Mesodermal cell (in vitro differentiated cells): ENCODE data around the gene MAPK4.
"Not testable (repeated sequence)": the region's sequence is repeated elsewhere in the genome, so short reads cannot be mapped to it uniquely, and the experiment has no call there.

ENCODE experiments used
- H3K27ac ChIP-seq: 2 replicates; pipeline ENCODE4 v1.7.0; 2013; ENCODE audit warnings: mild to moderate bottlenecking, low read depth, low read length, moderate library complexity; ENCODE audit not compliant: severe bottlenecking
- H3K36me3 ChIP-seq: 2 replicates; pipeline ENCODE4 v1.7.1; 2013; ENCODE audit warnings: mild to moderate bottlenecking, low read length, moderate library complexity; ENCODE audit not compliant: control insufficient read depth, insufficient read depth
- H3K4me1 ChIP-seq: one replicate; pipeline ENCODE4 v1.7.1; 2013; ENCODE audit warnings: mild to moderate bottlenecking, low read length; ENCODE audit not compliant: insufficient read depth, control insufficient read depth, poor library complexity, severe bottlenecking
- H3K4me3 ChIP-seq: 2 replicates; pipeline ENCODE4 v1.7.0; 2013; ENCODE audit warnings: low read length, control low read depth, mild to moderate bottlenecking; ENCODE audit not compliant: insufficient read depth, poor library complexity, severe bottlenecking; ENCODE audit errors: extremely low read depth
- H3K9me3 ChIP-seq: 2 replicates; pipeline ENCODE4 v1.7.1; 2013; ENCODE audit warnings: mild to moderate bottlenecking, low read length, moderate library complexity; ENCODE audit not compliant: control insufficient read depth
- WGBS, 2 experiments: methylation state at CpG; one replicate each; pipeline ENCODE4 v1.1.5; 2013; ENCODE audit warnings: missing lambda C conversion rate in 2 of 2; ENCODE audit not compliant: insufficient coverage in 2 of 2; 5-methylcytosine and 5-hydroxymethylcytosine counted together

The MAPK4 gene

GRCh38 chr18:50704357-50704940, 144.6 kb downstream of the MAPK4 start:
- H3K4me1 ChIP-seq, result peaks cover 8% of the 10 kb centered on the region
- H3K36me3 ChIP-seq, result no peaks in the 10 kb centered on the region
- no peak overlapping the region for H3K4me3 ChIP-seq
- no peaks in the 10 kb centered on the region for H3K9me3 ChIP-seq
- 90 to 94% methylated on average over 2 to 3 of the region's 4 CpGs for WGBS, 2 experiments
- H3K27ac ChIP-seq, result no peak overlapping the region

GRCh38 chr18:50706199-50706598, 146.3 kb downstream of the MAPK4 start:
- no peak overlapping the region for H3K27ac ChIP-seq
- no peaks in the 10 kb centered on the region for H3K9me3 ChIP-seq
- 70 to 74% methylated on average over 4 of the region's 6 CpGs for WGBS, 2 experiments
- no peak overlapping the region for H3K4me3 ChIP-seq
- H3K36me3 ChIP-seq, result no peaks in the 10 kb centered on the region
- no peaks in the 10 kb centered on the region for H3K4me1 ChIP-seq

GRCh38 chr18:50706651-50707050, 146.8 kb downstream of the MAPK4 start:
- Histone ChIP-seq H3K9me3 (no peaks in the 10 kb centered on the region), H3K4me3 (no peak overlapping the region), H3K36me3 (no peaks in the 10 kb centered on the region), H3K4me1 (no peaks in the 10 kb centered on the region), H3K27ac (no peak overlapping the region)
- 100% methylated on average over 2 of the region's 2 CpGs; no CpG with 5 or more reads in 1 of the 2 experiments for WGBS, 2 experiments

- 80 to 82% methylated on average over 5 of the region's 7 CpGs for WGBS, 2 experiments
- H3K4me1 ChIP-seq, H3K4me3 ChIP-seq: not testable (repeated sequence)
These were observed 147.4 kb downstream of the MAPK4 start for GRCh38 chr18:50707297-50707696.

GRCh38 chr18:50707855-50708469, 148.1 kb downstream of the MAPK4 start:
- Histone ChIP-seq H3K4me3 (no peak overlapping the region), H3K9me3 (no peaks in the 10 kb centered on the region), H3K27ac (no peak overlapping the region), H3K4me1 (no peaks in the 10 kb centered on the region), H3K36me3 (no peaks in the 10 kb centered on the region)
- 81 to 85% methylated on average over 6 of the region's 7 CpGs for WGBS, 2 experiments

More at GRCh38 chr18:50707297-50707696, 147.4 kb downstream of the MAPK4 start:
- H3K36me3 ChIP-seq, H3K9me3 ChIP-seq, H3K27ac ChIP-seq: not testable (repeated sequence)

- WGBS, 2 experiments, result 85 to 86% methylated on average over 5 to 7 of the region's 7 CpGs
- no peaks in the 10 kb centered on the region for H3K4me1 ChIP-seq
- H3K27ac ChIP-seq, result no peak overlapping the region
- no peaks in the 10 kb centered on the region for H3K36me3 ChIP-seq
- H3K4me3 ChIP-seq, result no peak overlapping the region
- H3K9me3 ChIP-seq, result no peaks in the 10 kb centered on the region
These were observed 149.3 kb downstream of the MAPK4 start for GRCh38 chr18:50709193-50709592.

- Histone ChIP-seq H3K4me3 (no peak overlapping the region), H3K27ac (no peak overlapping the region), H3K36me3 (no peaks in the 10 kb centered on the region), H3K9me3 (peaks cover 4% of the 10 kb centered on the region), H3K4me1 (no peaks in the 10 kb centered on the region)
- WGBS, 2 experiments, result 76 to 91% methylated on average over 5 of the region's 5 CpGs
These were observed 151.5 kb downstream of the MAPK4 start for GRCh38 chr18:50711386-50711785.

GRCh38 chr18:50715919-50716318, 156.0 kb downstream of the MAPK4 start:
- H3K4me1 ChIP-seq, result peaks cover 2% of the 10 kb centered on the region
- peaks cover 4% of the 10 kb centered on the region for H3K9me3 ChIP-seq
- H3K4me3 ChIP-seq, result no peak overlapping the region
- H3K27ac ChIP-seq, result no peak overlapping the region
- no peaks in the 10 kb centered on the region for H3K36me3 ChIP-seq
- WGBS, 2 experiments, result 89 to 90% methylated on average over 7 of the region's 7 CpGs

GRCh38 chr18:50716902-50717301, 157.0 kb downstream of the MAPK4 start:
- no peak overlapping the region for H3K27ac ChIP-seq
- H3K4me3 ChIP-seq, result no peak overlapping the region
- H3K9me3 ChIP-seq, result peaks cover 4% of the 10 kb centered on the region
- H3K4me1 ChIP-seq, result peaks cover 2% of the 10 kb centered on the region
- WGBS, 2 experiments, result 93 to 95% methylated on average over 2 to 3 of the region's 4 CpGs
- no peaks in the 10 kb centered on the region for H3K36me3 ChIP-seq

- no peak overlapping the region for H3K4me3 ChIP-seq
These were observed 157.7 kb downstream of the MAPK4 start for GRCh38 chr18:50717563-50717962.

More at GRCh38 chr18:50717563-50717962, 157.7 kb downstream of the MAPK4 start:
- Histone ChIP-seq H3K27ac (no peak overlapping the region), H3K4me1 (peaks cover 2% of the 10 kb centered on the region), H3K9me3 (peaks cover 4% of the 10 kb centered on the region), H3K36me3 (no peaks in the 10 kb centered on the region)
- 89 to 90% methylated on average over 2 of the region's 2 CpGs for WGBS, 2 experiments
